Stimulated activated CD4-positive, alpha-beta T cell treated with anti-CD3 and anti-CD28 coated beads, Interleukin-1b, Interleukin-23, amount 100 ng/mL, for 24 hours (primary cell): ENCODE measurements around the gene SLC6A17.

Experiments
- DNase-seq, 4 experiments: peaks; one replicate each; pipeline ENCODE4 v3.0.0-alpha.2; 2020; ENCODE audit warnings: low read depth in 4 of 4, low spot score in 1 of 4

The SLC6A17 gene

DNA sequence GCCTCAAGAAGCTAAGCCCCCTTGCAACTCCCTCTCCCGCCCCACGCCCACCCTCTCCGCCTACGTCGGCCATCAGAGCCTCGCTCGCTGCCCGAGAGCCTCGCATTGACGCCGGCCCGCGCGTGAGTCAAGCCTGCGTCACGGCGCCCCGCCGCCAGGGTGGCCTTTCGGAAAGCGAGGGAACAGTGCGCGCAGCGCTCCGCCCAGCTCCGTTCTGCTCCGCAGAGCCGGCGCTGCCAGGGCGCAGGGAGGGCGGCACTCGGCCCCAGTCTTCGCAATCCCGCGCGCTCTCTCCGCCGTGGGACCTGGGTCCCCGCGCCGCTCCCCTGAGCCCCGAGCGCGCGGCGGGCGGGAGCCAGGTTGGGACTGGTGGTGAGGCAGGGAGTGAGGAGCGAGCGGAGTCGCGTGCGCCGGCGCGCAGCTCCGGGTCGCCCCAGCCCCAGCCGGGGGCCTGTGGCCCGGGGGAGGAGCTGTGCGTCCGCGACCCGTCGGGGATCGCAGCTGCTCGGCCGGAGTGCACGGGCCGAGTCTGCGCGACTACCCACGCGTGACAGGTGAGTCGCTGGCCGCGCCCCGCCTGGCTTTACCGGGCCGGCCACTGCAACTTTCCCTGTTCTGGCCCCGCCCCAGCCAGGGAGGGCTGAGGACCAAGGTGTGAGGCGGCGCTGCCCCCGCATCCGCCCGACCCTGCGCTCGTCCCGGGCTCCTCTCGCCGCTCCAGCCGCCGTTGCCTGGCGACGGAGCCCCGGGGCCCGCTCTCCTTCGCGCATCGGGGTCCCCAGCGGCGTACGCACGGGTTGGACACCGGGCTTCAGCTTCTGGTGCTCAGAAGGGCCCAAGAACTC lies at the start of gene SLC6A17:
Gene SLC6A17 (plus strand): TSS at position 165 of the 845 bp plus-strand sequence. CDS start 16,436 bp downstream, outside the sequence.
- peak in 3 of 4 experiments; percentile 13 to 57 (median 33) for DNase-seq

DNA sequence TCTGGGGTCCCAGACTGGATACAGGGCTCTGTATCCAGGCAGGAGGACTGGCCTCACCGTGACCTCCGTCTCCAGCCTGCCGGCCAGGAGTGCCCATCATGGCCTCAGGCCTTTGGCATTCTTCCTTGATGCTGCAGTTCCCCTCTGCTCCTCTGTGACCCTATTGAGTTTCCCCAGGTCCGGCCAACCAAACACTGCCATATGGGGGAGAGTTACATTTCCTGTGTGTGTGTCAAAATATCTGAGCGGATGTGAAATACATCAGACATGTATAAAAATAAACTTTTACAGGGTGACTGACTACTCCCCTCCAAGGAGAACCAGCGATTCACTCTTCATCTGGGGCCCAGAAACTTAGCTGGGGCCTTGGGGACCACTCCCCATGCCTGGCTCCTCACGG lies 48.2 kb upstream of the SLC6A17 start:
- DNase-seq = no peak

- peak; percentile 25 to 53 (median 34) for DNase-seq
Observed at GRCh38 chr1:110106013-110106941, 44.0 kb upstream of the SLC6A17 start.

GRCh38 chr1:110107867-110108469 lies 42.3 kb upstream of the SLC6A17 start:
- no peak for DNase-seq

DNA sequence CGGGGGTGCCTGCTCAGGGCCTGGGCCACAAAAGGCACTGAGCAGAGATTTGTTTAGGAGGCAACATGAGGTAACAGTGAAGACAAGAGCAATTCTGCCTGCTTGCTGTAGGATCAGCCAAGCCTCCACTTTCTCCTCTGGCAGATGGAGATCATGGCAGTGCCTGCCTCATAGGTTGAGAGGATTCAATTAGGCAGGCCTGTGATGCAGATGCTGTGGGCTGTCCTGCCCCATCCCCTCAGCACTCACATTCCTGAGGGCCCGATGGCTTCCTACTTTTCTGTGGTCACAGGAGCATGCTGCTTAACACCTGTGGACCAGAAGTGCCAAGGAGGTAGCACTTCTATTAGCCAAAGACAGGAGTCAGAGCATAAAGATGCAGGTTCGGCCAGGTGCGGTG lies 39.2 kb upstream of the SLC6A17 start:
- no peak for DNase-seq

- DNase-seq = no peak
Observed at GRCh38 chr1:110112143-110112542, 38.2 kb upstream of the SLC6A17 start, which contains the start of gene UBL4B. UBL4B (plus strand) TSS chr1:110112443; CDS start chr1:110112535, 92 bp downstream.

DNA sequence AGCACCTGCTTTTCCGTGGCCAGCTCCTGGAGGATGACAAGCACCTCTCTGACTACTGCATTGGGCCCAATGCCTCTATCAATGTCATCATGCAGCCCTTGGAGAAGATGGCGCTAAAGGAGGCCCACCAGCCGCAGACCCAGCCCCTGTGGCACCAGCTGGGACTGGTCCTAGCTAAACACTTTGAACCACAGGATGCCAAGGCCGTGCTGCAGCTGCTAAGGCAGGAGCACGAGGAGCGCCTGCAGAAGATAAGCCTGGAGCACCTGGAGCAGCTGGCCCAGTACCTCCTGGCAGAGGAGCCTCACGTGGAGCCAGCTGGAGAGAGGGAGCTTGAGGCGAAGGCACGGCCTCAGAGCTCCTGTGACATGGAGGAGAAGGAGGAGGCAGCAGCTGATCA lies 37.6 kb upstream of the SLC6A17 start:
- DNase-seq = no peak

DNA sequence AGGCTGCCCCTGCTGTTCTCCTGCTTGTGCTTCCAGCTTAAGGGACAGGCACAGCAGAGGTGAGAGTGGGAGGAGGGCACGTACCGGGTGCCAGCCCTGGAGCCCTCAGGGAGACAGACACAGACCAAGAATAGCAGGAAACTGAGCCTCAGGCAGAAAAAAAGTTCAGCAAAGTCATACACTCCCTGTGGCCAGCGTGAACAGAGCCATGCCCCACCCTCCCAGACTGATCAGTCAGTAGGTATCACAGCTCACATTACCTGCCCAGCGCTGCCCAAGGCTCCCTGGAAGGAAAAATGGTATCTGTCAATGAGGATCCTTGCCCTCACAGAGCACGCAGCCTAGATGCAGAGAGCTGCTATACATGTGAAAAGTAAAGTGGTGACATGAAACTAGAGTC lies 36.7 kb upstream of the SLC6A17 start:
- no peak for DNase-seq

DNA sequence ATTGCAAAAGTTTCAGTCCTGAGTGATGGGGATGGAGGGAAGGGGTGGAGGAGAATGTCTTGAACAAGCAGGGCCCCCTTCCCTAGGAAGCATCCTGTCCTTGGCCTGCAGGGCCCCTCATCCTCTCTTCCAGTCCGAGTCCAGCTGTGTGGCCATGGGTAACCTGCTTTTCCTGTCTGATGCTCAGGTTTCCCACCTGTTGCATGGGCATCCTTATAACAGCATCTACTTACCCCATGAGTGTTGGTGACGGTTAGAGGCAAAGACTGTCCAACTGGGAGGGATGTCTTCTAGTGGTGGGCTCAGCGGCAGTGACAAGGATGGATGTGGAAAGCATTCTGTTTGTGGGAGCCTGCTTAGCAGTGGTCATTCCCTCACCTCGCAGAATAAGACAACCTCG lies 36.1 kb upstream of the SLC6A17 start:
- no peak for DNase-seq

- DNase-seq = no peak
Observed at GRCh38 chr1:110114784-110115183, 35.5 kb upstream of the SLC6A17 start.

- DNase-seq = no peak
Observed at GRCh38 chr1:110118636-110119396, 31.5 kb upstream of the SLC6A17 start.

- DNase-seq = no peak
Observed at GRCh38 chr1:110119843-110120242, 30.5 kb upstream of the SLC6A17 start.

GRCh38 chr1:110120960-110121561 lies 29.2 kb upstream of the SLC6A17 start:
- no peak for DNase-seq

- no peak for DNase-seq
Observed at GRCh38 chr1:110123224-110123623, 27.1 kb upstream of the SLC6A17 start.

DNA sequence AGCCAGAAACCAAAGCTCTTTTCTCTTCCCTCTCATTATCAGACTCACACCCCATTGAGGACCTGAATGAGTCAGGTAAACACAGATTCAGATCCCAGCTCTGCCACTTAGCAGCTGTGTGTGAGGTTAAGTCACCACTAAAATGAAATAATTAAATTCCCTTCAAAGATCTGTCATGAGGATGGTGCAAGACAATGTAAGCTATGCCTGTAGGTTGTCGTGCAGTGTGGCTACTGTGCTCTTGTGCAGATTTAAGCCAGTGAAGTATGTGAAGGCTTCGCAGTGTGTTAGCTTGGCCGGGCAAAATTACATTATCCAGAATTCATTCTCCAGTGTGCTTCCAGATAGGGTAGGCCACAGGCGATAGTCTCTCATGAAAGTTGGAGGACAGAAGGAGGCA lies 24.5 kb upstream of the SLC6A17 start:
- DNase-seq = no peak

- DNase-seq = no peak
Observed at GRCh38 chr1:110130113-110130591, 20.1 kb upstream of the SLC6A17 start.

DNA sequence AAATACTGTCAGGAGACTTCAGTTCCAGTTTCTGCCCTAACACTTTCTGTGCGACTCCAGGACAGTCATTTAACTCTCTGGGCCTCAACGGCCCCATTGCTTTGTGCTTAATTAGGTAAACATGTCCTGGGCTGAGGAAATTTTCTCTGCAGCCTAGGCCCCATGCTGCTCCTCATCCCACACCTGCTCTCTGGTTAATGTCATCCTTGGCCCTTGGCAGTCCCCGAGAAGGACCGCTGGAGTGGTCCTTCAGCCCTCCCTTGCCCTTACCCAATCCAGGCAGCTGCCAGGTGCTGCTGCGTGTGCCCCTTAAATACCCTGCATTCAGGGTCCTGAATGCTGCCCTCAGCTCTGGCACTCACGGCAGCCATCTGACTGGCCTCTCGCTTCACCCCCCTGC lies 19.3 kb upstream of the SLC6A17 start:
- DNase-seq = no peak

GRCh38 chr1:110132682-110133081 lies 17.6 kb upstream of the SLC6A17 start:
- DNase-seq = no peak

DNA sequence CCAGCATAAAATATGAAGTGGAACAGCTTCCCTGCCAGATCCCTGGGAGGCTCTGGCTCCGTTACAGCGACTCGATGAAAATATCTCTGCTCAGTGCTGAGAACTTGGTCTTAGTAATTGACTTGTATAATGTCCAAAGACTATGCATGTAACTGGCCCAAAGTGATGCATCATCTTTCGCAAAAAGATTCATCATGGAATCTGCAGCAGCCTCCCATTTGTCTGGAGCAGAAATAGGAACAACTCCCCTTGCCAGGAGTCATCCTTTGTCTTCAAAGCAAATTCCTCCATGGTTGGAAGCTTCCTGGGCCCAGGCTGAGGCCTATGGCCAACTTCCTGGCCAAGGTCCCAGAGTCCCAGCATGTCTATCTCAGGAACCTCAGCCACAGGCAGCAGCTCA lies 16.9 kb upstream of the SLC6A17 start:
- no peak for DNase-seq

GRCh38 chr1:110134050-110134595 lies 16.2 kb upstream of the SLC6A17 start:
- DNase-seq = no peak
